Stimulated activated CD8-positive, alpha-beta memory T cell treated with anti-CD3 and anti-CD28 coated beads, Interleukin-2, amount 100 ng/mL, for 48 hours (primary cell): Measurements from ENCODE around the gene GEN1.
A peak's percentile ranks its signal among the peaks of the same experiment; 100 is the strongest.

Experiments
- DNase-seq, 2 donors: peaks; one replicate each; pipeline ENCODE4 v3.0.0-alpha.2; 2020; ENCODE audit warnings: low read depth in 2 of 2

GEN1 gene

GRCh38 chr2:17752892-17753802 lies 791 bp upstream of the GEN1 start:
- DNase-seq = peak in 1 of 2 donors; percentile 41

- DNase-seq = no peak
Measured at GRCh38 chr2:17754773-17755425, 961 bp downstream of the GEN1 start.

- no peak for DNase-seq
Measured at GRCh38 chr2:17756668-17757067, 2.7 kb downstream of the GEN1 start.

- DNase-seq = no peak
Measured at GRCh38 chr2:17757321-17757720, 3.4 kb downstream of the GEN1 start.

- DNase-seq = no peak
Measured at GRCh38 chr2:17758118-17758517, 4.2 kb downstream of the GEN1 start.

DNA sequence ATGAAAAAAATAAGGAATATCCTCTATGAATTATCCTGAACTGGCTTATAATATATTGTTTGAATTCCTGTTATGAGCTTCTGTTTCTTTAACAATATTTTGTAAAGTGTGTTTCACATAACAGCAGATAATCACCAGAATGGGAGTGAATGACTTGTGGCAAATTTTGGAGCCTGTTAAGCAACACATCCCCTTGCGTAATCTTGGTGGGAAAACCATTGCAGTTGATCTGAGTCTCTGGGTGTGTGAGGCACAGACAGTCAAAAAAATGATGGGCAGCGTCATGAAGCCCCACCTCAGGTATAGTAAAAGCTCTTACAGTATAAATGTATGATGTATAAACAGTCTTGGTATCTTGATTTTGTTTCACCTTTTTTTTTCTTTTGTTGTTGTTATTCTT lies 5.9 kb downstream of the GEN1 start:
- no peak for DNase-seq

DNA sequence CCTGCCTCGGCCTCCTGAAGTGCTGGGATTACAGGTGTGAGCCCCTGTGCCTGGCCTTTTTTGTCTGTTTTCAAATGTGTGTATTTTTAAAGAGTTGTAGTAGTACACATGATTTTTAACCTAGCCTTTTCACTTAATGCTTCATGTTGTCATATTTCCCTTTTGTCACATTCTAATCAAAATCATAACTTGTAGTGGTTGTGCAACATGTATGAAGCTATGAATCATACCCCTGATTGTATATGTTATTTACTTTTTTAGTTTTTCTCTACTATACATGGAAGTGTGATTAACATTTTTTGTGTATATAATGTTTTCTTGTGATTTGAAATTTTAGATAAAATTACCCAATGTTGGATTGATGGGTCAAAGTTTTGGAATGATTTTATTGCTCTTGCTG lies 8.5 kb downstream of the GEN1 start:
- no peak for DNase-seq

DNA sequence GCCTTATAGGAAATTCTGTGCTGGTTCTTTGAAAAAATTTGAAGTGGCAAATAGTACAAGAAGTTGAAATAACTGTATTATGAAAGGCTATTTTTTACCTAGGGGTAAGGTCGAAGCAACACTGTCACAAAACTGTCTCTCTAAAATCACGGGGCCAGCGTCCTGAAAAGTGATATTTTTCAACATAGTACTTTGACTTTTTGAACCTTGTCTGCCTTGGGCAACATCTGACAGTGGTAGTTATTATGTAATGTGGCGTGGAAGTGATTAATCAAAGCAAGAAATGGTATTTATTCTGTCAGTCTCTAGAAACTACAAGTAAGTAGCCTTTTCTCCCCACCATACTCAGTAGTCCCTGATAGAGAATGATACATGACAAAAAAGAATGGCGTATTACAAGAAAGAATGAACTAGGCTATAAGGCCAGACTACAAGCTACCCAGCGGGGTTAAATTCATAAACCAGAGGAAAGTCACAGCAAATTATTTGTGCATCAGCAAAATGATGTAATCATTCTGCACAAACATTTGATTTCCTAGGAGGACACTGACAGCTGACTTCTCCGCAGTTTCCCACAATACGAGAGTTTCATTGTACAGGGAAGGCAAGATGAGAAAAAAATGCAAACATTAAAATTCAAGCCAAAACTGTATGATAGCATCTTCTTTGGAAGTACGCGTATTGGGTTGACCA lies 9.8 kb downstream of the GEN1 start:
- DNase-seq = no peak

DNA sequence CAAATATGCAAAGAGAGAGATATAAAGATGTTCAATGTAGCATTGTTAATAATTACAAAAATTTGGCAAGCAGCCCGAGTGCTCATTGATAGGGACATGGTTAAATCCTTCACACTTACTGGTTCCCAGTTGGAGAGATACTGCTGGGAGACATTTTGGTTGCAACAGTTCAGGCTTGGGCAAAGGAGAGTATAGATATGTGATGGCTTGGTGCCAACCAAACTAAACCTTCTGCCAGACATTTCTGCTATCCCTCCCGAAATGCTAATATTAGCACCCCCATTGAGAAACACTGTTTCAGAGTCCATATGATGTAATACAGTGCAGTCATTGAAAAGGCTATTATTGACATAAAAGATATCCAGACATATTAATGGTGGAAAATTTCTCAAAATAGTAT lies 11.5 kb downstream of the GEN1 start:
- DNase-seq = no peak

GRCh38 chr2:17768894-17769293 lies 15.0 kb downstream of the GEN1 start:
- no peak for DNase-seq

DNA sequence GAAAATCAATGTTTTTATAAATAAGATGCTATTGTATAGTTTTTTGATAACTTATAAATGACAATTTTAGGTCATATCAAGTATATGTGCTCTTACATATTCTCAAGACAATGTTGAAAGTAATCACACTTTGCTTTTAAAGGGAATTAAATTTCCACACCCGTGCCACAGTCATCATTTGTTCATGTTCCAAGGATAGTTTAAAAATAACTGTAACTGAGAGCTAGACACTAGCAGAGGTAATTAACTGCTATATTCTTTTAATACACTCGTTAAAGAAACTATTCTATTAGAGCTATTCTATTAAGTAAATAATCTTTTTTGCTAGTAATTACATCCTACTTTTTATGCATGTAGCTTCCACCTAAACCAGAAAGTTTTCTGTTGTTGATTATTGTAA lies 18.0 kb downstream of the GEN1 start:
- DNase-seq = no peak

DNA sequence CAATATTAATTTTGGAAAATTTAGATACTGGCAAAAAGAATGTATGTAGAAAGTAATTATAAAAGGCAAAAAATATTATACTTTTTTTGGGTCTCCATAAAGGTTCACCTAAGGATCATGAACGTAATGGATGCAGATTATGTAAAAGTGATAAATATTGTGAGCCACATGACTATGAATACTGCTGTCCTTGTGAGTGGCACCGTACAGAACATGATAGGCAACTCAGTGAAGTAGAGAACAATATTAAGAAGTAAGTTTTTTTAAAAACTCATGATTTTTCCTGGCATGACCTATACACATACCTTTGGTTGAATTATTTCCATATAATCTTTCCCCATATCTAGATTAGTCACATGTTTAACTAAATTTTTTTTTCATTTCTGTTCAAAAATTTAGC lies 18.6 kb downstream of the GEN1 start:
- no peak for DNase-seq

- DNase-seq = no peak
Measured at GRCh38 chr2:17780546-17780945, 26.6 kb downstream of the GEN1 start.

- no peak for DNase-seq
Measured at GRCh38 chr2:17781482-17781881, 27.5 kb downstream of the GEN1 start.

- no peak for DNase-seq
Measured at GRCh38 chr2:17786727-17787126, 32.8 kb downstream of the GEN1 start.

GRCh38 chr2:17788773-17789172 lies 34.8 kb downstream of the GEN1 start:
- no peak for DNase-seq

GRCh38 chr2:17790536-17790935 lies 36.6 kb downstream of the GEN1 start:
- DNase-seq = no peak

GRCh38 chr2:17791121-17791816 lies 37.3 kb downstream of the GEN1 start:
- DNase-seq = no peak

DNA sequence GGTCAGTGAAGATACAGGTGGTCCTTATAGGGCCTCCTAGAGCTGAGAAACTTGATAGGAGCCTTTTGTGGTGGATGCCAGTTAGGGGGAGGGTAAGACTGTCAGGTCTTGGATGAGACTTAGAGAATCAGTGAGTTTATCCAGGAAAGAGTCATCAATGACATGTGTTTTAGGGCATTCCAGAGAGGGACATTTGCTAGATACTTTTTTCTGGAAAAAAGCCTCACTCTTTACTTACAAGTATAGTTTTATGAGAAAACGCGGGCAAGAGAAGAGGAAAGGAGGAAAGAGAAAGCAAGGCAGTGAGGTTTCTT lies 37.8 kb downstream of the GEN1 start:
- no peak for DNase-seq

- no peak for DNase-seq
Measured at GRCh38 chr2:17792515-17792914, 38.6 kb downstream of the GEN1 start.

- DNase-seq = no peak
Measured at GRCh38 chr2:17793296-17793695, 39.4 kb downstream of the GEN1 start.

DNA sequence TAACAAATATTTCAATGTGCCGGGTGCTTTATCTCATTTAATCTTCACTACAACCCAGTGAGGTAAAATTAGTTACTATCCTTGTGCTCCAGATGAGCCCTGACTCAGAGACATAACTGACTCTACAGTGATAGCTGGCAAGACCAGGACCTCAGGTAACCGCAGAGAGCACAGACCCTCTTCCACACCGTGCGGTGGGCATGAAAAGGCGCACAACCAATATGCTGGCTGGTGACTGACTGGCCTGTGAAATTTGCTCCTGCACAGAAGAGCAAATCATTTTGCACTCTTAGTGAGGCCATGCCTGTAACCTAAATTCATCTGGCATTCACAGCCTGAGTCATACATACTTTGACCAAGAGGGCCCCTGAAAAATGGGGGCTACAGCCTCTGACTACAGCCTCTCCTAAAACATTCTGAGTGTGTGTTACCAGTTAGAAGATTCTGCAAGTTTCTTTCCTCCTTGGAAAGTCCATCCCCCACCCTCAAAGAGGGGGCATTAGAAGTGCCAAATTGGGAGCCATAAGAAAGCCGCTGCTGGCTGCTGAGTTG lies 39.9 kb downstream of the GEN1 start:
- DNase-seq = no peak
